HCEC 1CT (cell line): ENCODE measurements around the gene SPINK8.

Source experiments
- DNase-seq: peaks from one replicate; pipeline ENCODE4 v3.0.0-alpha.2; 2017

The SPINK8 gene

DNA sequence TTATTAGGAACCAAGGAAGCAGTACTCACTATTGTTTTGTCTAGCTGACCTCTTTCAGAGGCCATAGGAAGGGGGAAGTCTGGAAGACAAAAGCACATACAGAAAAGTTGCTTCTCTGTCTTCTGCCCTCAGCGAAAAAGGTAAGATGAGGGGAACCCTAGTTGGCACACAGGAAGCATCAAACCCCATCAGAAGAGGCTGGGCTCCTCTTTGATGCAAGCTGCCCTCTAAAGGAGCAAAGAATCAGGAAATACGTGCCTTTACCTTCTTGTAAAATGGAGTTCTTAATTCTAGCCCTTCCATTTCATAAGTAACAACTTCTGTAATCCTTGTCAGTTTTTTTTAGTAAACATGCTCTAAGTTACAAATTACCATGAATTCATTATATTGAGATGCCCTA lies 12.5 kb downstream of the SPINK8 start:
- DNase-seq = no peak

DNA sequence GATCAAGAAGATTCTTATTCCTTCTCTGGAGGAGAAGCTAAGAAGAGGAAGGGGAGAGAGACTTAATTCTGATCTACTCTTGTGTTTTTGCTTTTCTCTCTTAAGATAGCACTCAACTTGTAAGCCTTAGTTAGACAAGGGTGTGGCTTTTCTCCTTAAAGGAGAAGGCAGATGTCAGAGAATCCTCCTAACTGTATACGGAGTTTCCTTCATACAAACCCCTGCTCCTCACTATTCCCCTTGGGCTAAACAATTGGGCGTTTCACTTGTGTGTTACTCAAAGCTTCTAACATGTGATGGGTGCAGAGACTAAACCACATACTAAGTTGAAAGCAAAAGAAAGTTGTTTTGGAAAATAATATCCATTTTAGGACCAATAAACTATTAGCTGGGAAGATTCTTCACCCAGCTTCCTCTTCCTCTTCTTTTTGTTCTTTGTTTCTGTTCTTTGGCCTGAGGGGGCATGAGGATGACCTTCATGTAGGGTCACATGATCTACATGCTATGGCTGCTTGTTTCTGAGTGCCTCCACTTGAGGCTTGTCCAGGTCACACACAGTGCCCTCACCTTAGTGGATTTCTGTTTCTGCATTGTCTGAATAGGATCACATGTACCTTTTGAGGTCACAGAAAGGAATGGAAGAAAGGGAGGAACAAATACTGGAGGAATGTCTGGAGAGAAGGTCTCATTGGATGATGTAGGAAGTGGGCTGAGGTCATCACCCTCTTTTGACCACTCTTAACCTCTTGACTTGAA lies 14.6 kb downstream of the SPINK8 start:
- DNase-seq = no peak

DNA sequence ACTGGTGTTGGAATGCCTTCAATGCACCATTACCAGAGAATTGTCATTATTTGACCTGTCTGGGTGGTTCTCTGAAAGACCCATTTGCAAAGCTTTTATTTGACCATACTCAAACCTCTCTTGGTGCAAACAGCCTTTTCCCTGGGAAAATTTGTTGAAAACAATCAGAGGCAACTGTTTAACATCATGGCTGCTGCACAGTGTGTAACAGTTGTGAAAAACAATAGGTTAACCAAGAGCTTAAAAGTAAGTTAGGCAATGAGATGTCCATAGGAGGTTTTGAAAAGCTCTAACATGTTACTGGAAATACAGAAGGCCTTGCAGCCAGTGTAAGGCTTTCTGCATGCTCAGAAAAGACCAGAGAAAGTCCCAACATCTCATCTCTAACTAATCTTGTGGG lies 18.9 kb downstream of the SPINK8 start:
- no peak for DNase-seq

DNA sequence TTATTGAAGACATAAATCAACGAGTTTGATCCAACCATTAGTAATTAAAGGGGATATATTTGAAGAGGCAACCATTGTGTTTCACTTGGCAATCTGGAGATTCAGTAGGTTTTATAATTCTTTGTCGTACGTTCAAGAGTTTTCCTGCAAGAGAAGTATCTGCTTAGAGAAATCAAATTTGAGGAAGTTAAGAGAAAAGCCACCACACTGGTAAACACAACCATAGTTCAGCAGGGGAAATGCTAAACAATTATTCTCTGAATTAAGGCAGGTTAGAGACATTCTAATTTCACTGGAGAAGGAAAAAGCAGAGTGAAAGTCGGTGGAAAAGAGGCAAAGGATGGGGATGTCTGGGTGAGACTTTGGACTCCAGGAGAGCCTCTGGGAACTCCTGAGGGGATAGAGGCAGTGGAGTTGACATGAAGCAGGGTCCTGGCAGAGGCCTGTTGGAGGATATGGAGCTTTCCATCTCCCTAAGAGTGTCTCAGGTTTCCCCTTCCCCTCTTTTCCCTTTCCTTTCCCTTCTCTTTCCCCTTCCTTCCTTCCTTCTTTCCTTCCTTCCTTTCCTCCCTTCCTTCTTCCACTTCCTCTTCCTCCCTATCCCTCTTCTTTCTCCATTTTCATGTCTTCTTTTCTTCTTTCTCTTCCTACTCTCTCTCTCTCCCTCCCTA lies 26.5 kb downstream of the SPINK8 start:
- DNase-seq = no peak

DNA sequence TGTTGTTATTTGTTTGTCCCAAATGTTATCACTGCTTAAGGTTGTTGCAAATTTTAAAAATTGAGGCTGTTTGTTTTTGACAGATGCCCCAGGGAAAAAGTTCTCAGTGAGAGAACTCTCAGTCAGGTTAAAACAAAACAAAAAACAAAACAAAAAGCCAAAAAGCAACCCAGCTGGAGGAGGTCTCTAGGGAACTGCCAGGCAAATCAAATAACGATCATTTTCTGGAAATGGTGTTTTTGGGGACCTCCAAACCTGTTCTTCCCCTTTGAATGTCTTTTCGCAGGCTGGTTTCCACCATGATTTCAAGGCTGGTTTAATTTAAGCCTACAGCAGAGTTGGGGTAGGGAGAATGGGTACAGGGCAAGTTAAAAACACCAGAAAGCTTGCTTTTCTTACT lies 27.2 kb downstream of the SPINK8 start:
- no peak for DNase-seq

DNA sequence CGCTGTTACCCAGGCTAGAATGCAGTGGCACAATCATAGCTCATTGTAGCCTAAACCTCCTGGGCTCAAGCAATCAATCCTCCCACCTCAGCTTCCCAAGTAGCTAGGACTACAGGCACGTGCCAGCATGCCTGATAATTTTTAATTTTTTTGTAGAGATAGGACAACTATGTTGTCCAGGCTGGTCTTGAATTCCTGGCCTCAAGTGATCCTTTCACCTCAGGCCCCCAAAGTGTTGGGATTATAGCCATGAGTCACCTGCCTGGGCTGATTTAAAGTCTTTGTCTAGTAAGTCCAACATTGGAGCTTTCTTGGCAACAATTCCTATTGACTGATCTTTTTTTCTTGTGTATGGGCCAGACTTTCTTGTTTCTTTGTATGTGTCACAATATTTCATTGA lies 28.1 kb downstream of the SPINK8 start:
- no peak for DNase-seq

- no peak for DNase-seq
Observed at GRCh38 chr3:48303021-48303420, 30.4 kb downstream of the SPINK8 start.

DNA sequence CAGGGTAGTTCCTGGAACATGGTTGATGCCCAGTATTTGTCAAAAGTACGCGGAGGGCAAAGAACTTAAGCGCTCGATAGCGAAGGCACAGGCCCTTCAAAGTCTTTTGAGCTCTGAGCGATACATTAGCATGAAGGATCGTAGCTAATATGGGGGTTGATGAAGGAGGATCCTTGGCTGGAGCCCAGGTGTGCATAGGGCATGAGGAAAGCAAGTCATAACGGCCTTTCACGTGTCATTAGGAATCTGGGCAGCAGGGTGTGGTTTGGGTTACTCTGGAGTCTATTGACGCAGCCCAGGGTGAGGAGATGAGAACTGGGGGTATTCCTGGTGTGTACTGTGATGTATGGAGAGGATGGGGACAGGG lies 31.7 kb downstream of the SPINK8 start:
- peak; percentile 28 for DNase-seq

- DNase-seq = peak; percentile 89
Observed at GRCh38 chr3:48301020-48301799, 32.3 kb downstream of the SPINK8 start, which contains the start of gene NME6. NME6 (minus strand) TSS chr3:48301367.

GRCh38 chr3:48299746-48300712 lies 33.4 kb downstream of the SPINK8 start:
- DNase-seq = no peak

GRCh38 chr3:48297111-48297810 lies 36.2 kb downstream of the SPINK8 start:
- DNase-seq = no peak

GRCh38 chr3:48296699-48297098 lies 36.8 kb downstream of the SPINK8 start:
- DNase-seq = no peak

DNA sequence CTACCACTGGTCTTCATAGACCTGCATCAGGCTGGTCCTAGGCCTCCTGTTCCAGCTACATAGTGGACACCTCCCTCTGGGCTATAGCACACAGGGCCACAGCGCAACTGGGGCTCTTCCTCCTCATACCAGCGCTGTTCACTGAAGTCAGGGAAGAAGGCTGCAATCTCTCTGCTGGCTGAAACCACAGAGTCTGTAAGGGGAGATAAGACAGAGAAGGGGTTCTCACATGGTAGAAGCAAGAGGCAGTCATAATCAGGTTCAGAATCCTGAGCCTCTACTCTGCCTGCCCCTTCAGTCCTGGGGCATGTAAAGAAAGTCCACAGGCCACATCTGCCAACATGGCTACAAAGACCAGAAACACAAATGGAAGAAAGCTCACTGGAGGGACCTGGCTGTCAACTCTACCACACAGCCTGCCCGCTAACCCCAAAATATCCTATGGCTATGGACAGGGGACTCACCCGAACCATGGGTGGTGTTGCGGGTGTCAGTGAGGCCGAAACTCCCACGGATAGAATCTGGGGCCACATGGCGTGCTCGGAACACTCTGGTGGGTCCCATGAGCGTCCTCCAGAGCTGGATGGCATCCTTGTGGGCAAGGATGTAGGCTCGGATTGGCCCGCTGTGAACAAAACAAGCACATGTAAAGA lies 38.7 kb downstream of the SPINK8 start:
- no peak for DNase-seq

DNA sequence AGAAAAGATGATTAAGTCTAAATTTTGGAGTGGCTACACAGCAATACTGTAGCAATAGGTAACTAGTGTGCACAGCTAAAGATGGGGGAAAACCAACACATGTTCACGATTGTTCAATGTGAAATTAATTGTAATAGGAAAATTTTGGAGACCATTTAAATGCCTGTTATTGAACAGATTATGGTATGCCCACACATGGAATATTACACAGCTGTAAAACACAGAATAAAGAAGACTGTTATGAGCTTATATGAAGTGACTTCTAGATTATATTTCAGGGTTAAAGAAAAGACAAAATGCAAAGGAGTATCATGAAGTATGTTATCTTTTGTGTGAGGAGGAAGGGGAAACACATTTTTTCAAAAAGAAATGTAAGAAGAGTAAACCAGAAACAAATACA lies 43.8 kb downstream of the SPINK8 start:
- no peak for DNase-seq

DNA sequence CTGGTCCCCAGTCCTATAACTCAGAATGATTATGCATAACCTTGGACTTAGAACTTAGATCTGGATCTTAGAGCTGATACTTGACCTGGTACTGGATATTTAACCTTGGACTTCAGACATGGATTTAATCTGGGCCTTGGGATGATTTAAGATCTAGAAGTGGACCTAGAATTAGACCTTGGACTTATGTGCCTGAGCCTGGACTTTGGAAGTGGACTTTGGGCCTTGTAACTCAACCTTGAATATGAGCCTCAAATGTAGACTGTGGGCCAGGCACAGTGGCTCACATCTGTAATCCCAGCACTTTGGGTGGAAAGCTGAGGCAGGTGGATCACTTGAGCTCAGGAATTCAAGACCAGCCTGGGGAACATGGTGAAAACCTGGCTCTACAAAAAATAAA lies 46.4 kb downstream of the SPINK8 start:
- no peak for DNase-seq

DNA sequence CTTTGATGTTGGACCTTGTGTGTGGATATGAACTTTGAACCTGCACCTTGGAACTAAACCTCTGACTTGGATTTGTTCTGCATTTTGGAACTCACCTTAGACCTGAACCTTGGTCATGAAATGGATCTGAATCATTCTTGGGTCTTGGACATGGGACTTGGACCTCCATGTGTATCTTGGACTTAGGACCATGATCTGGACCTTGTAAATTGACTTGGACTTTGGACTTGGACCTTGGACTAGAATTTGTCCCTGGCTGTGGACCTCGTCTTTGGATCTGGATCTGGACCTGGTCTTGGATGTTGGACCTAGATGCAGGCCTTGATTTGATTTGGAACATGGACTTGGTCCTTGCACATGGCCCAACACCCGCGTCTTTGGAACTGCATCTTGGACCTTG lies 47.2 kb downstream of the SPINK8 start:
- no peak for DNase-seq

DNA sequence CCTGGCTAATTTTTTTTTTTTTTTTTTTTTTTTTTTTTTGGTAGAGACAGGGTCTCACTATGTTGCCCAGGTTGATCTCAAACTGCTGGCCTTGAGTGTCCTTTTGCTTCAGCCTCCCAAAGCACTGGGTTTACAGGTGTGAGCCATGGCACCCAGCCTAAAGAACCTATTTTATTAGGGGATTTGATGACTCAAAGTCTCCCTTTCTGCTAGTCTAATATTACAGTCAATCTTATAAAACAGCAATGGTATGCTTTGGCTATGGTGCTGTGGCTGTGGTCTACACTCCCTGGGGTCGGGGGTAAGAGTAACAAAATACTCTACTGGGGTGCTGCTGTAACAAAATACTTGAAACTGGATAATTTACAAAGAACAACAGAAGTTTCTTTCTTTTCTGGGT lies 47.8 kb downstream of the SPINK8 start:
- DNase-seq = no peak

GRCh38 chr3:48285132-48285531 lies 48.3 kb downstream of the SPINK8 start:
- no peak for DNase-seq

GRCh38 chr3:48280881-48281280 lies 52.6 kb downstream of the SPINK8 start:
- no peak for DNase-seq

DNA sequence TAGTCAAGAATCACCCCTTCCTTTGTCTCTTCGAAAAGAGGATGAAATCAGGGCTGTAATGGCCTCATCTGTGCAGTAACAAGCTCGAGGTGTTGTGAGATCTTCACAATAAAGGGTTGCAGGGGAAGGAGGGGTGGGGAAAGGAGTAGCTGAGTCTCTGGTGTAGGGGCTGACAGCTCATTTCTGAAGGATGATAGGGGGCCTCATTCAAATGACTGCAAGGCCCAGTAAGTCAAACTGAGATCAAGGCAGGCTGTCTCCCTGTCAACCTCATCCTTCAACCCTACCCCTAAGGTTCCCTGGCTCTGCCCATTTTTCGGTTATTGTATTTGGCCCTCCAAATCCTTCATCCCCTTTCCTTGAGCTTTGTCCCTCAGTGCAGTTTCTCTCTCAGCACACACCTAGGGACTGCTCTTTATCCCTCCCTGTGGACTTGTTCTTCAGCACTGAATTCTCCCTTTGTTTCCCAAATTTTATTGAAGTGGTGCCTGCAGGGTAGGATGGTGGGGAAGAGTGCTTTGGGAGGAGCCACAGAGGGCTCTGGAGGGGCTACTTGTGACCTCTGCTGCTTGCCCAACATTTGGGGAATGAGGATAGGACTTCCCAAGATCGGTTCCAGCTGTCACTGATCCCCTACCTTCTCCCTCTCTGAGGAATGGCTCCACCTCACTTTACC lies 54.4 kb downstream of the SPINK8 start:
- DNase-seq = no peak
